ENCODE results near the gene FCRLA.
"Not testable (repeated sequence)": the region's sequence is repeated elsewhere in the genome, so short reads cannot be mapped to it uniquely, and the experiment has no call there.

Gene FCRLA

GRCh38 chr1:161720422-161720821 is 13.4 kb downstream of the FCRLA start:
- TF ChIP-seq, protein P1, sequence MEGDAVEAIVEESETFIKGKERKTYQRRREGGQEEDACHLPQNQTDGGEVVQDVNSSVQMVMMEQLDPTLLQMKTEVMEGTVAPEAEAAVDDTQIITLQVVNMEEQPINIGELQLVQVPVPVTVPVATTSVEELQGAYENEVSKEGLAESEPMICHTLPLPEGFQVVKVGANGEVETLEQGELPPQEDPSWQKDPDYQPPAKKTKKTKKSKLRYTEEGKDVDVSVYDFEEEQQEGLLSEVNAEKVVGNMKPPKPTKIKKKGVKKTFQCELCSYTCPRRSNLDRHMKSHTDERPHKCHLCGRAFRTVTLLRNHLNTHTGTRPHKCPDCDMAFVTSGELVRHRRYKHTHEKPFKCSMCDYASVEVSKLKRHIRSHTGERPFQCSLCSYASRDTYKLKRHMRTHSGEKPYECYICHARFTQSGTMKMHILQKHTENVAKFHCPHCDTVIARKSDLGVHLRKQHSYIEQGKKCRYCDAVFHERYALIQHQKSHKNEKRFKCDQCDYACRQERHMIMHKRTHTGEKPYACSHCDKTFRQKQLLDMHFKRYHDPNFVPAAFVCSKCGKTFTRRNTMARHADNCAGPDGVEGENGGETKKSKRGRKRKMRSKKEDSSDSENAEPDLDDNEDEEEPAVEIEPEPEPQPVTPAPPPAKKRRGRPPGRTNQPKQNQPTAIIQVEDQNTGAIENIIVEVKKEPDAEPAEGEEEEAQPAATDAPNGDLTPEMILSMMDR (IDR thresholded peaks at IDR 0.05; ENCODE audit: low read length, missing control alignments): no peak
- H3K4me3 ChIP-seq (replicated peaks; ENCODE audit: low read depth, low read length): no peak overlapping the region
- DNase-seq (ENCODE audit: low read depth): no peak

DNA sequence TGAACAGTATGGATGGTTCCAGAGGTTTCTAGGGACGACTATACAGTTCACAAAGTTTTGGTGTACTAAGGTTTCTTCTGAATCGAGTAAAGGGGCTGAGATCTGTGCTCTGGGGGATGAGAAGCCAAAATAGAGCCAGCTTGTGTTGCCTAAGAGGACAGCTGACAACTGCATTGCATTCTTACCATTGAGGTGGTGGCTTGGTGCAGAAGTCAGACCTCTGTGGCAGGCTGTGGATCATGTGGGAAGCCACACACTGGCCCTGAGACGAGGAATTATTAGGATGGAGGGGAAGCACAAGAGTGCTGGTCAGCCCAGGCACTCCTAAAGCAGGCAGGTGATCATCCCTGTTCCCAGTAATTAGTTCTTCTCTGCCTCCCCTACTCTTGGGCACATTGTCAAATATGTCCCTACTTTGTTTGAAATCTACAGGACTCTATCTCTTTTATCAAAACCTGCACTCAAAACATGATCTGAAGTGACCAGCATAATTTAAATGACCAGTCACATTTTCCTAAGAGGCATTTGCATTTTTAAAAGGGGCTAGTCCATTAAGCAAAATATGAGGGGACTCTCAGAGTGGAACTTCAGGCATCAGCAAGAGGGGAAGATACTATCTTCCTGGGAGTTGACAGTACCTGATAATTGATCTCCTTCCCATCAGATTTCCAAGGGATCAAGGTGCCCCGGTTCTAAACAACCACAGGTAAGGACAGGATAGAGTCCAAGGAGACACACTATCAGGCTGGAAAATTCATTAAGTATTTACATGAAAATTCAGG is 14.1 kb downstream of the FCRLA start, which contains the start of gene FCRLB:
Gene FCRLB, plus strand, starts transcription at position 589 of the 782 bp plus-strand sequence. CDS start 1,129 bp downstream, outside the sequence.
- no peak for DNase-seq (ENCODE audit: low read depth)
- no peak within 1 kb of the TSS for H3K4me3 ChIP-seq (replicated peaks; ENCODE audit: low read depth, low read length)
- TF ChIP-seq, protein P1 (IDR thresholded peaks at IDR 0.05; ENCODE audit: low read length, missing control alignments): no peak

- peak; percentile 79 for DNase-seq (ENCODE audit: low read depth)
- no peak overlapping the region for H3K4me3 ChIP-seq (replicated peaks; ENCODE audit: low read depth, low read length)
- TF ChIP-seq, protein P1 (IDR thresholded peaks at IDR 0.05; ENCODE audit: low read length, missing control alignments): no peak
Measured at GRCh38 chr1:161721738-161722343, 14.8 kb downstream of the FCRLA start.

DNA sequence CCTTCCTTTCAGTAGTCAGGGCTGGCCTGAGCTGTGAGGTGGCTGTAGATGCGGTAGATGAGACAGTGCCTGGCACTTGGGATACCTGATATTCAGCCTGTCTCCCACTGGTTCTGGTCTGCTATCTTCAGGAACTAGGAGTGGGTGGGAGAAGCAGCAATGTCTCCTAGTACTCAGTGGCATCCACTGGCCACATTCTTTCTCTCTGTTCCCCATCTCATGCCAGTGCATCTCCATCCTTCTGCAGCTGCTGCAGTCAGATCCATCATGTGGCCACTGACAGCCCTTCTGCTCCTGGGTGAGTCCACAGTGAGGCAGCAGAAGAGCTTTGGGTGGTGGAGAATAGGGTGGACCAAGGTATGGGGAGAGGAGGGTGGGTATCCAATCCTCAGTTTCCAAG is 15.4 kb downstream of the FCRLA start:
- no peak for DNase-seq (ENCODE audit: low read depth)
- no peak overlapping the region for H3K4me3 ChIP-seq (replicated peaks; ENCODE audit: low read depth, low read length)
- TF ChIP-seq, protein P1 (IDR thresholded peaks at IDR 0.05; ENCODE audit: low read length, missing control alignments): no peak

GRCh38 chr1:161723459-161724141 is 16.6 kb downstream of the FCRLA start:
- no peak overlapping the region for H3K4me3 ChIP-seq (replicated peaks; ENCODE audit: low read depth, low read length)

GRCh38 chr1:161725258-161725907 is 18.4 kb downstream of the FCRLA start:
- H3K4me3 ChIP-seq (replicated peaks; ENCODE audit: low read depth, low read length): peak overlapping the region; percentile 69
- not testable (repeated sequence) for DNase-seq (ENCODE audit: low read depth)

More at GRCh38 chr1:161723459-161724141, 16.6 kb downstream of the FCRLA start:
- TF ChIP-seq, protein P1 (IDR thresholded peaks at IDR 0.05; ENCODE audit: low read length, missing control alignments): no peak
- DNase-seq (ENCODE audit: low read depth): no peak

Measured in fibroblast of pulmonary artery (primary cell).